Measurements from ENCODE around the gene FGG.

The FGG gene

GRCh38 chr4:154583677-154584076 lies 28.8 kb downstream of the FGG start:
- no peak for DNase-seq

GRCh38 chr4:154583230-154583629 lies 29.2 kb downstream of the FGG start:
- no peak for DNase-seq

GRCh38 chr4:154582723-154583122 lies 29.7 kb downstream of the FGG start:
- DNase-seq, result no peak

GRCh38 chr4:154579927-154580326 lies 32.5 kb downstream of the FGG start:
- DNase-seq, result no peak

- DNase-seq, result no peak
Observed at GRCh38 chr4:154578919-154579318, 33.5 kb downstream of the FGG start.

GRCh38 chr4:154577324-154577723 lies 35.1 kb downstream of the FGG start:
- DNase-seq, result no peak

GRCh38 chr4:154574311-154574710 lies 38.1 kb downstream of the FGG start:
- no peak for DNase-seq

- no peak for DNase-seq
Observed at GRCh38 chr4:154573190-154573870, 39.1 kb downstream of the FGG start.

- DNase-seq, result no peak
Observed at GRCh38 chr4:154569584-154569983, 42.9 kb downstream of the FGG start.

GRCh38 chr4:154569028-154569427 lies 43.4 kb downstream of the FGG start:
- DNase-seq, result no peak

- DNase-seq, result peak; percentile 10
Observed at GRCh38 chr4:154566639-154567204, 45.7 kb downstream of the FGG start.

GRCh38 chr4:154565704-154566103 lies 46.8 kb downstream of the FGG start:
- DNase-seq, result no peak

- no peak for DNase-seq
Observed at GRCh38 chr4:154564311-154564710, 48.1 kb downstream of the FGG start.

GRCh38 chr4:154562697-154563254 lies 49.7 kb downstream of the FGG start, which contains the start of gene FGB:
FGB (plus strand) TSS chr4:154563011; CDS start chr4:154563019, 8 bp downstream.
- no peak for DNase-seq

- DNase-seq, result peak; percentile 9
Observed at GRCh38 chr4:154560824-154561231, 51.6 kb downstream of the FGG start.

- DNase-seq, result no peak
Observed at GRCh38 chr4:154560419-154560801, 52.0 kb downstream of the FGG start.

- DNase-seq, result peak; percentile 8
Observed at GRCh38 chr4:154559494-154560418, 52.7 kb downstream of the FGG start.

- no peak for DNase-seq
Observed at GRCh38 chr4:154559141-154559493, 53.3 kb downstream of the FGG start.

Measured in amniotic stem cell (primary cell).